Mesendoderm (in vitro differentiated cells): ENCODE data around the gene LRP2.
"Not testable (repeated sequence)": the region's sequence is repeated elsewhere in the genome, so short reads cannot be mapped to it uniquely, and the experiment has no call there.

Experiments
- DNase-seq: peaks from one replicate; pipeline ENCODE4 v3.0.0; 2013
- H2AK5ac ChIP-seq: 2 replicates; pipeline ENCODE4 v1.6.1; 2013; ENCODE audit warnings: low read length, inconsistent platforms
- H2BK120ac ChIP-seq: 2 replicates; pipeline ENCODE4 v1.6.1; 2013; ENCODE audit warnings: low read depth, mild to moderate bottlenecking, low read length, moderate library complexity, mixed read lengths
- H2BK15ac ChIP-seq: replicated peaks from 2 replicates; pipeline ENCODE4 v1.6.1; 2013; ENCODE audit warnings: low read depth, mild to moderate bottlenecking, moderate library complexity
- H2BK5ac ChIP-seq: 2 replicates; pipeline ENCODE4 v1.6.1; 2013; ENCODE audit warnings: low read length, inconsistent platforms
- H3K18ac ChIP-seq: 2 replicates; pipeline ENCODE4 v1.6.1; 2013; ENCODE audit warnings: mild to moderate bottlenecking, low read length, mixed read lengths
- H3K23ac ChIP-seq: one replicate; pipeline ENCODE4 v1.6.1; 2013; ENCODE audit warnings: low read length
- H3K27ac ChIP-seq: 2 replicates; pipeline ENCODE4 v1.5.1; 2013; ENCODE audit warnings: low read depth, mild to moderate bottlenecking, inconsistent platforms, low read length, moderate library complexity
- H3K27me3 ChIP-seq: 2 replicates; pipeline ENCODE4 v1.6.1; 2013; ENCODE audit warnings: low read length, control low read depth, mild to moderate bottlenecking, inconsistent platforms; ENCODE audit not compliant: insufficient read depth, poor library complexity
- H3K36me3 ChIP-seq: 2 replicates; pipeline ENCODE4 v1.6.1; 2013; ENCODE audit warnings: low read length, inconsistent platforms; ENCODE audit not compliant: control insufficient read depth, insufficient read depth
- H3K4ac ChIP-seq: one replicate; pipeline ENCODE4 v1.6.1; 2013; ENCODE audit warnings: low read depth, mild to moderate bottlenecking, low read length, moderate library complexity
- H3K4me1 ChIP-seq: 2 replicates; pipeline ENCODE4 v1.6.1; 2013; ENCODE audit warnings: low read depth, low read length, inconsistent platforms; ENCODE audit not compliant: control insufficient read depth
- H3K4me2 ChIP-seq: 2 replicates; pipeline ENCODE4 v1.6.1; 2013; ENCODE audit warnings: low read length
- H3K4me3 ChIP-seq: 2 replicates; pipeline ENCODE4 v1.5.1; 2013; ENCODE audit warnings: mild to moderate bottlenecking, low read length
- H3K56ac ChIP-seq: one replicate; pipeline ENCODE4 v1.6.1; 2013; ENCODE audit warnings: low read length
- H3K79me1 ChIP-seq: 2 replicates; pipeline ENCODE4 v1.6.1; 2013; ENCODE audit warnings: low read length, inconsistent platforms
- H3K79me2 ChIP-seq: 2 replicates; pipeline ENCODE4 v1.6.1; 2013; ENCODE audit warnings: mild to moderate bottlenecking, low read length; ENCODE audit not compliant: control insufficient read depth, insufficient read depth
- H3K9ac ChIP-seq: 2 replicates; pipeline ENCODE4 v1.6.1; 2013; ENCODE audit warnings: low read length, inconsistent platforms
- H4K5ac ChIP-seq: one replicate; pipeline ENCODE4 v1.6.1; 2013; ENCODE audit warnings: low read length
- H4K8ac ChIP-seq: one replicate; pipeline ENCODE4 v1.6.1; 2013; ENCODE audit warnings: low read depth, mild to moderate bottlenecking, control low read depth, low read length, moderate library complexity
- WGBS: extraction: QIAGEN DNeasy Blood & Tissue Kit; methylation state at CpG from one replicate; pipeline ENCODE4 v1.1.7; 2013; ENCODE audit warnings: low lambda C conversion rate, missing lambda C conversion rate; ENCODE audit not compliant: insufficient coverage; ENCODE audit errors: extremely low coverage; 5-methylcytosine and 5-hydroxymethylcytosine counted together

The LRP2 gene

GRCh38 chr2:169304689-169305088 is 57.6 kb downstream of the LRP2 start:
- H3K23ac ChIP-seq, H3K4me1 ChIP-seq, H3K79me1 ChIP-seq, H2AK5ac ChIP-seq, H2BK120ac ChIP-seq, H3K4me3 ChIP-seq, H4K8ac ChIP-seq, H2BK5ac ChIP-seq, H3K4ac ChIP-seq, H3K36me3 ChIP-seq, H3K4me2 ChIP-seq, H4K5ac ChIP-seq, H3K27ac ChIP-seq, H2BK15ac ChIP-seq, H3K18ac ChIP-seq, H3K9ac ChIP-seq, H3K56ac ChIP-seq, DNase-seq, H3K27me3 ChIP-seq, H3K79me2 ChIP-seq: not testable (repeated sequence)
- WGBS = no CpG with 5 or more reads among the region's 4 CpGs

DNA sequence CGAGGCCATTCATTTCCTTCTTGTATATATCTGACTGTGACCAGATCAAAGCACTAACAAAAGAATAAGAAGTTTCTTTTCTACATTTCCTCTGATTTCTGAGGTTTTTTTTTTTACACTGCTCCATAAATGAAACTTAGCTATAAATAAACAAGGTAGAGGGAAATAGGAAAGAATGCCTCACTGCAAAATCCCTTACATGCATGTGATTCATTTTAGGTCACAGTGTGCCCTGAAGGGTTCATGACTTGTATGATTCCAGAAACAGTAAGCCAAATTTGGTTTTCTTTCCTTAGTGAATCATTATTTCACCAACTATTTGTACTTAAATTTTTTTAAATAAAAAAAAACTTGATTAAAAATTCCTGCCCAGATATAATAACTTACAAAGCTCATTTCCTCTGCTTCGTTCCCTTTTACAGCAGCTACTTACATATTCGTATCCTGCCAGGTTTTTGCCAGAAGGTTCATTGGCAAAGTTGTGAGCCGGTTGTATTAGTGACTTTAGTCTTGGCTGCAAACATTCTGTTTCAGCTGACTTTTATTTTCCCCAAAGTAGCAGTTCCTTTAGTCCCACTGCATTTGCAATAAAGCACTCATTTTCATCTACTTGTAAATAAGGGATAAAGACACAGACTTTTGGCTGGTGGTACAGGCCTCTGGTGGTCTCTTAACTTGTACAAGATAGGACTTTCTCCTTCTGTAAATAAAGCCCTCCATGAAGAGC is 58.6 kb downstream of the LRP2 start:
- no peak overlapping the region for H3K4me3 ChIP-seq
- no peaks in the 10 kb centered on the region for H3K27me3 ChIP-seq
- peak overlapping the region; percentile 12 for H3K4ac ChIP-seq
- H3K4me1 ChIP-seq = no peaks in the 10 kb centered on the region
- no peaks in the 10 kb centered on the region for H3K36me3 ChIP-seq
- no peaks in the 10 kb centered on the region for H3K79me1 ChIP-seq
- H4K5ac ChIP-seq = no peak overlapping the region
- no peak overlapping the region for H3K18ac ChIP-seq
- H3K4me2 ChIP-seq = no peak overlapping the region
- H4K8ac ChIP-seq = no peak overlapping the region
- H2BK5ac ChIP-seq = no peak overlapping the region
- H2AK5ac ChIP-seq = no peak overlapping the region
- no CpG with 5 or more reads among the region's 4 CpGs for WGBS
- no peak overlapping the region for H2BK15ac ChIP-seq
- no peak for DNase-seq
- no peak overlapping the region for H3K27ac ChIP-seq
- H2BK120ac ChIP-seq = no peak overlapping the region
- H3K79me2 ChIP-seq = no peaks in the 10 kb centered on the region
- no peak overlapping the region for H3K56ac ChIP-seq
- H3K23ac ChIP-seq = no peak overlapping the region
- H3K9ac ChIP-seq = no peak overlapping the region

DNA sequence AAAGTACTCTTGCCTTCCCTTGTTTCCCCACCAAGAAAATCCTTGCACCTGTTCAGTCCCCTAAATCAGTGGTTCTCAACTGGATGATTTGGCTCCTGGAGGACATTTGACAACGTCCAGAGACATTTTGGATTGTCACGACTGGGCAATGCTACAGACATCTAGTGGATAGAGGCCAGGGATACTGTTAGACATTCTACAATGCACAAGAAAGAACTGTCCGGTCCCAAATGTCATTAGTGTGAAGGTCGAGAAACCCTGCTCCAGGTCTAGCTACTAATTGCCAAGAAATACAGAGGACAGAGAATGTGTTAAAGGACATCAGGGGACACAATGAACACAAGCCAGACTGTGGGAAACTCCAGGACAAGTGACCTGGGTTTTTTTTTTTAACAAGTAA is 60.0 kb downstream of the LRP2 start:
- Histone ChIP-seq H3K4me3 (no peak overlapping the region), H3K27me3 (no peaks in the 10 kb centered on the region), H4K5ac (no peak overlapping the region), H3K36me3 (no peaks in the 10 kb centered on the region), H4K8ac (no peak overlapping the region), H2BK5ac (no peak overlapping the region), H2AK5ac (no peak overlapping the region), H3K79me2 (no peaks in the 10 kb centered on the region), H3K9ac (no peak overlapping the region), H3K18ac (no peak overlapping the region), H3K4me1 (no peaks in the 10 kb centered on the region), H3K23ac (no peak overlapping the region), H3K4me2 (no peak overlapping the region), H3K4ac (no peak overlapping the region), H3K79me1 (no peaks in the 10 kb centered on the region), H2BK120ac (no peak overlapping the region), H3K56ac (no peak overlapping the region), H3K27ac (no peak overlapping the region), H2BK15ac (no peak overlapping the region)
- no peak for DNase-seq
- no CpG with 5 or more reads among the region's 4 CpGs for WGBS

GRCh38 chr2:169301596-169302335 is 60.6 kb downstream of the LRP2 start:
- H3K4ac ChIP-seq = no peak overlapping the region
- H2AK5ac ChIP-seq = no peak overlapping the region
- H3K27me3 ChIP-seq = no peaks in the 10 kb centered on the region
- H3K79me1 ChIP-seq = no peaks in the 10 kb centered on the region
- no peak overlapping the region for H3K23ac ChIP-seq
- H2BK15ac ChIP-seq = no peak overlapping the region
- H3K27ac ChIP-seq = no peak overlapping the region
- no peaks in the 10 kb centered on the region for H3K4me1 ChIP-seq
- no peak overlapping the region for H4K5ac ChIP-seq
- WGBS = 100% methylated on average over 1 of the region's 4 CpGs
- no peak overlapping the region for H4K8ac ChIP-seq
- no peak for DNase-seq
- no peak overlapping the region for H3K4me3 ChIP-seq
- H3K56ac ChIP-seq = no peak overlapping the region
- H3K79me2 ChIP-seq = no peaks in the 10 kb centered on the region
- H3K9ac ChIP-seq = no peak overlapping the region
- no peaks in the 10 kb centered on the region for H3K36me3 ChIP-seq
- no peak overlapping the region for H2BK120ac ChIP-seq
- no peak overlapping the region for H3K4me2 ChIP-seq
- no peak overlapping the region for H3K18ac ChIP-seq
- no peak overlapping the region for H2BK5ac ChIP-seq

DNA sequence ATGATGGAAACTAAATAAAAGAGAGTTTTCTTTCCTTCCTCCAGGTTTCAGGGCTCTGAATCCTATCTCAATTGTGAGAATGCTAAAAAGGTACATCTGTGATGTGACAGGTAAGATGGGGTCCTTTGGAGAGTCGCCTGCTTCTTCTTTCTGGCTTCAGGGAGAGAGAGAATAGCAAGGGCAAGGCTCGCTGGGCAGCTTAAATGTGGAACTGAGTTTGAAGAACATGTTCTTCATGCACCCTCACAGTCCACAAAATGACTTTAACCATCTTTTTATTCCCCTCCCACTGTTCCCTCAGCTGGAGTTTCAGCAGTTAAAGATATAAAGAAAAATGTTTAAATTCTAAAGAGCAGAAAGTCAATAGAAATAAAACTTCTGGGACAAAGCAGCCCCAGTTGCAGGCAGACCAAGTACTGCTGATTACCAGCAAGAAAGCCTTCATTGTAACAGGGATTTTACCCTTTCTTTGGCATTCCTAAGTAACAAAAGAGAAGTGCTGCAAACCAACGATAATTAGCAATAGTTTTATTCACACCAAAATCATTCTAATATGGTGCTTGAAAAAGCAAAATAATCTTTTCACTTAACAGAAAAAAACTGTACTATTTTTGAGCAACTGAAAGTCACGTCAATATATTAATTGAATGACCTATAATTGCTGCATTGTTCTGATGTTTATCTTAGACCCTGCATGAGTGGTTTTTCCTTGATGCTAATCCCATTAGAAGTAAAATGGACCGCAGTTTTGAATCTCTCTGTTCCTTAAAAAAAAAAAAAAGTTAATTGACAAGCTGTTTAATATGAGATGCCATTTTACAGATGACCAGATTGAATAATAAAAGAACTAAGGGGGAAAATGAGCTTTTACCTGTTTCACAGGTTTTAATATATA is 61.5 kb downstream of the LRP2 start:
- H2BK5ac ChIP-seq = no peak overlapping the region

More for the DNA sequence above, 61.5 kb downstream of the LRP2 start:
- no peaks in the 10 kb centered on the region for H3K36me3 ChIP-seq
- WGBS = no CpG with 5 or more reads among the region's 5 CpGs
- H3K79me1 ChIP-seq = no peaks in the 10 kb centered on the region
- H3K27ac ChIP-seq = no peak overlapping the region
- H3K4me2 ChIP-seq = no peak overlapping the region
- no peak for DNase-seq
- no peak overlapping the region for H3K4me3 ChIP-seq
- H3K4ac ChIP-seq = no peak overlapping the region
- H2BK120ac ChIP-seq = no peak overlapping the region
- H4K5ac ChIP-seq = no peak overlapping the region
- no peak overlapping the region for H2BK15ac ChIP-seq
- H3K79me2 ChIP-seq = no peaks in the 10 kb centered on the region
- no peak overlapping the region for H4K8ac ChIP-seq
- H3K9ac ChIP-seq = no peak overlapping the region
- H3K4me1 ChIP-seq = no peaks in the 10 kb centered on the region
- H3K18ac ChIP-seq = no peak overlapping the region
- H3K56ac ChIP-seq = no peak overlapping the region
- no peak overlapping the region for H3K23ac ChIP-seq
- H2AK5ac ChIP-seq = no peak overlapping the region
- no peaks in the 10 kb centered on the region for H3K27me3 ChIP-seq
